OCI-M1 (cell line): ENCODE data around the gene NEGR1.
"Not testable (repeated sequence)": the region's sequence is repeated elsewhere in the genome, so short reads cannot be mapped to it uniquely, and the experiment has no call there.

Source experiments
- DNase-seq: peaks from one replicate; lab custom pipeline; 2025; lab: John Stamatoyannopoulos, UW

The NEGR1 gene

DNA sequence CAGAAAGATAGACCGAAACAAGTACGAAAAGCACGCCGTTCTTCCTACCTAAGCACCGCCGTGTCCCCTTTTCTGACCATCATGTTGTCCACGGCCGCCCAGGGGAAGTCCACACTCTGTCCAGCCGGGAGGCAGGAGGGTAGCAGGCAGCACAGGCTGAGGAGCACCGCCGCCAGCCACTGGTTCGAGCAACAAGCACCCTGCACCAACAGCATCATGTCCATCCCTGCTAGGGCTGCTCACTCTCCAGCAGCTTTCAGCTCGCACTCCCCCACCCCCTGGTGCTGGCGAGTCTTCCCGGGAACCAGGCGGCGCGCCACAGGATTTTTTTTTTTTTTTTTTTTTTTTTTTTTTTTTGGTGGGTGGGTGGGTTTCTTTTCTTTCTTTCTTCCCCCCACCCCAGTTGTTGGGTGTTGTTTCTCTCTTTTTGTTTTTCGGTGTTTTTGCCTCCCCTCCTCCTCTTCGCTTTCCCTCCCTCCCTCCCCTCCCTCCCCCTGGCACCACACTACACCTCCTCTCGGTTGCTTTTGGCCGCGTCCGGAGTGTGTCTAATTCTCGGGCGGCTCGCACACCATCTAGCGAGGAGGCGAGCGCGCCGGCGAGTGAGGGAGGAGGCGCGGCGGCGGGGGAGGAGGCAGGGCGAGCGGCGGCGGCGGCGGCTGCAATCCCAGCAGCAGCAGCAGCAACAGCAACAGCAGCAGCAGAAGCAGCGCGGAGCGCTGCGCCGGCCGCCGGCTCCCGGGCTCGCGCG is at the start of gene NEGR1:
NEGR1 (minus strand) TSS at position 269 of the 751 bp plus-strand sequence.
- peak; percentile 88 for DNase-seq

DNA sequence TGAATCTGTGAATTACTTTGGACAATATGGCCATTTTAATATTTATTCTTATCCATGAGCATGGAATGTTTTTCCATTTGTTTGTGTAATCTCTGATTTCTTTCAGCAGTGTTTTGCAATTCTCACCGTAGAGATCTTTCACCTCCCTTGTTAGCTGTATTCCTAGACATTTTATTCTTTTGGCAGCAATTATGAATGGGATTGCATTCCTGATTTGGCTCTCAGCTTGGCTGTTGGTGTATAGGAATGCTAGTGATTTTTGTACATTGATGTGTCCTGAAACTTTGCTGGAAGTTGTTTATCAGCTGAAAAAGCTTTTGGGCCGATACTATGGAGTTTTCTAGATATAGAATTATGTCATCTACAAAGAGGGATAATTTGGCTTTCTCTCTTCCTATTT is 44.2 kb upstream of the NEGR1 start:
- DNase-seq = no peak

DNA sequence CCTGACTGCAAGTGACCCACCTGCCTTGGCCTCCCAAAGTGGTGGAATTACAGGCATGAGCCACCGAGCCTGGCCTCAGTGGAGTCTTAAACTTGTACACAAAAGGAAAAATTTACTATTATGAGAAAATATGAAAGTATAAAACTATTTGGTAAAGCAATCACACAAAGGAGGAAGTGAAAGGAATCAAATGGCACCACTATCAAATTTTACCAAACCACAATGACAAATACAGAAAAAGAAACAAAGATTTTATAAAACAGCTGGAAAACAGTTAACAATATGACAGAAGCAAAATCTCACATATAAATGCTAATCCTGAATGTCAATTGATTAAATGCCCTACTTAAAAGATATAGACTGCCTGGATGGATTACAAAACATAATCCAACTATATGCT is 42.1 kb upstream of the NEGR1 start:
- DNase-seq = no peak

DNA sequence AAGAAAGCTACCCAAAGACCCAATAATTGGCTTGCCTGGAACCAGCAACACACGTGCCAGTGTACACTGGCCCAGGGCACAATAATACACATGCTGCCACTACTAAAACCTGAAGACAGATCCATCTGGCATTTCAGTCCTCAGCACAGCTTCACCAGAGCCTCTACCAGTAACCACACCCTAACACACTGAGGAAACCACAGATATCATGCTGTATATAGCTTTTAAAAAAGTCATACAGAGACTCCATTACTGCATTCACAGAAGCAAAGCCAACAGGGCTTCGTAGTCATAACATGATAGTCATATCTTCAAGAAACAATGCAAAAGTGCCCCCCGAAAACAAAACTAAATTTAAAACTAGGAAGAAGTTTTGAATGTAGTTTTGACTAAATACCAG is 40.6 kb upstream of the NEGR1 start:
- DNase-seq = no peak

DNA sequence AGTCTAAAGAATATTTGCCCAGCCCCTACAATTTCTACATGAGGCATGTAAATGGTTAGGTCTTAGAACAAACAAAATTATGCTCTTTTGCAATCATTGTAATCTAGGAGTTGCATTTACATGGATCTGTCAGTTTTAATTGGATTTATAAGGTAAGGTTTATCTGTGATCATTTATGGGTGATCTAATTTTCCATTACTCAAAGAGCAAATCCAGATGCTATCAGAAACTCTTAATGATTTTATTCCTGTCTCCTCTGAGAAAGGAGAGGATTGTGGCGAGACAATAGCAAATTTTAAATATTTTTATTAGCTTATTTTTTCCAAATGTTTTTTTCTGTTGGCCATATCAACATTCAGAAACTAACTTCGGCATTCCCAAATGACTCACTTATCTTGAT is 14.2 kb upstream of the NEGR1 start:
- DNase-seq = no peak

DNA sequence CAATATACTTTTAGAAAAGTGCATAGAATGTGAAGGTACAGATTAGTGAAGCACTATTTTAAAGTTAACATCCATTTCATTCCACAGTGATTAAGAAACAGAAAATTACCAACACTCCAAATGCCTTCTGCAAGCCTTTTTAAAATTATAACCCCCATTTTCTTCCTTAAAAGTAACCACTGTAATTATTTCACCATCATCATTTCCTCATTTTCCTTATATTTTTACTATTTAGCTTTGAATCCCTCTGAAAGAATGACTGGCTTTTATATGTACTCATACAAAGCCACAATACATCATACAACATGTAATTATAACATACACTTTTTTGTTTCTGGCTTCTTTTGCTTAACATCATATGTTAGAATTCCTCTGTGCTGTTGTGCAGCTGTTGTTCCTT is 6.5 kb upstream of the NEGR1 start:
- no peak for DNase-seq

DNA sequence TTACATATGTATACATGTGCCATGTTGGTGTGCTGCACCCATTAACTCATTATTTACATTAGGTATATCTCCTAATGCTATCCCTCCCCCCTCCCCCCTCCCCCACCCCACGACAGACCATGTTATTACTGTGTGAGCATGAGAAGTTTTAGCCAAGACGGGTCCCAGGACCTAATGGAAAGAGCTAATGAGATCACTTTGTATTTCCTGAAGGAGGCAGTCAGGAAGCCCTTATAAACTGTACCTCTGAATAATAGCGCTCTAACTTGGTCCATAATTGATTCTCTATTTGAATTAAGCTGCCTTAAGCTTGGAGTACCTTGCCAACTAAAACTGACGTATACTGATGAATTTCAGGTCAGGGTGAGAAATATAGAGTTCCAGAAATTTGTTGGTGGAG is 4.1 kb upstream of the NEGR1 start:
- no peak for DNase-seq

DNA sequence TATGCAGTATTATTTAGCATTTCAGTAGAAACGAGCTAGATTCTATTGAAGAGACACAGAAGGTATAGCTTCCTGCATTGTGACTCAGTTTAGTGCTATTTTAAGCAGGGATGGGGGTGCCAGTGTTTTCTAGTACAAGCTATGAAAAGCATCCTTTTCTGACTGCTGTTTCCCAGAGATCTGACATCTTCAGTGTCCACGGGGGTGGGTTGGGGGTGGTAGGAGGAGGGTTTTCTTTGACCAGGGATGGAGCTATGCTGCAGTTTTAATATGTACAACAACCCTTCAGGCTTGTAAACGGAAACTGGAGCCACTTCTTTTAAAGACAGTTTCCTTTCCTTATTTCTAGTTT is 2.7 kb upstream of the NEGR1 start:
- DNase-seq = no peak

DNA sequence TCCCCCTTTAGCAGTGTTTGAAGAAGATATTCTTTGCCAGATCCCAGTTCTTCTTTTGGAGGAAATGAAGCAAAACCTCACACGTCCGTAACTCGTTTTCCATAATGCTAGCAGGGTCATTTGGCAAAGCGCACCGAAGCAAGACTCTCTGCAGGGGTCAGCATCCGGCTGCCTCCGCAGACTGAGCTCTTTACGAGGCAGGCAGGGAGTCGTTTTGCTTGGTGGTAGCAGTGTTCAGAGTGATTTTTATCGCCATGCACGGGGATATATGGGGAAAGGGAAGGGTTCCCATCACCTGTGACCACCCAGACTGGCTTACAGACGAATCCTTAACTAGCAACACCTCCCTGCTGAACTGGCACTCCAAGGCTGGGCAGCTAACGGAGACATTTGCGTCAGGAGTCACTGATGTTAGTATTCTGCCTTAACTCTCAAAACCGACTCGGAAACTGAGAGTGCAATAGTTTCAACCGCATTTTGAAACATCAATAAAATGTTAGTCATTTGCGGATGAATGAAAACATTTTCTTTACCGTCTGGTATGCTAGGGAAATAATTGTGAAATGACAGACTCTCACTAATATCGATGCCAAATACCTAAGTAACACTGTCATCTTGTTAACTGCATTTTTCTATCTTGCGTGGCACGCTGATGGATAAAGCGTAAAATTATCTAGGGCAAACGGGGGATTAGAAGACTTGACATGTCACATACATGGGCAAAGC is 2.2 kb upstream of the NEGR1 start:
- DNase-seq = peak; percentile 58

DNA sequence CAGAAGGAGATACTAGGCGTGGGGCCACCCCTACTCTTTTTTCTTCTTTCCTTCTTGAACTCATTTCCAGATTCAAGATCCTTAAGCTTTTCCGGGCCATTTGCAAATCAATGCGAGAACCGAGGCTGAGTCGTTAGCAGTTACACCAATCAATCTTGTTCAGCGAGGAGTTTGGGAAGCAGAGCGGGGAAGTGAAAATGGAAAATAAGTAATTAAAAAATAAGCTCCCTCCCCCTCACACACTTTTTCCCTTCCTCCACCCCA is 1.7 kb upstream of the NEGR1 start:
- DNase-seq = peak; percentile 68

DNA sequence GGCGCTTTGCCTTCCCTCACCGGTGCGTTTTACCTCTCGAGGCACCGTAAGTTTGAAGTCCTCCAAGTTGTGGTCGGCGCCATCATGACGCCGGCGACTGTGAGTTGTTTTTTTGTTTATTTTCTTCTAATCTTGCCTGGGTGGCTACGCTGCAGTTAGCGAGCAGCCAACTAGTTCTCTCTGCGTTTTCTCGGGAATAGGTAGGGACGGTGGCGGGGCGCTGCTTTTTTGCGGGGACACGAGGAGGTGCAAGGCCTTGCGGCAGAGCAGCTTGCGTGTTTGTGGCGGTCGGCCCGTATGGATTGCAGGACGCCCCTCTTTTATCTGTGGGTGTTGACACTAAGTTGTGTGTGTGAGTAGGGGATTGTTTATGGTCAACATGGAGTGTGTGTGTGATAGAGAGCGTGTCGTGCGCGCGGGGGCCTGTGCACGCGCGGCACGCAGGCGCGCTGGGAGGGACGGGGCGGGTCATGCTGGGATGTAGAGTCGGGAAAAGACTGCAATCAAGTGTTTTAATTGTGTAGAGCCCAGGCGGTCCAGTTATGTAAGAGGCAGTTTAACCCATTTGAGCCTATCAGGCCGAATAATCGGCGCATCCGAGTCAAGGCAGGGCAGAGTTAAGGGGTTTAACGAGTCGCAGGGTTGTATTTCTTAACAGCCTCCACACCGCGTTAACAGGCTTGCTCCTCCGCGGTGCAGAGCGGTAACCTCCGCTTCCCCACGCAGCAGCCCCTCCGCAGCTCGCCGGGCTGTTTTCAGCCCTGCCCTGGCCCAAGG is 1.2 kb upstream of the NEGR1 start:
- DNase-seq = peak; percentile 71

DNA sequence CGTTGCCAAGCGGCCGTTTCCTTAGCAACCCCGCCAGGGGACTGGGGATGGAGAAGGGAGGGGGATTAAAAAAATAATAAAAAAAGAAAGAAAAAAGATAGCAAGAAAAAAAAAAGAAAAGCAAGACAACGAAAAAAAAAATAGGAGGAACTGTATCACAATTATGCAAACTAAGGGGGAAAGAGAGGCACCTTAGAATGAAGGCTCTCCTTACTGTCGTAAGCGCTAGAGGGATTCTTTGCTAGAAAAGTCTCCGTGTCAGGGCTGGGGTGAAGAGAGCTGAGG is 625 bp upstream of the NEGR1 start:
- no peak for DNase-seq

DNA sequence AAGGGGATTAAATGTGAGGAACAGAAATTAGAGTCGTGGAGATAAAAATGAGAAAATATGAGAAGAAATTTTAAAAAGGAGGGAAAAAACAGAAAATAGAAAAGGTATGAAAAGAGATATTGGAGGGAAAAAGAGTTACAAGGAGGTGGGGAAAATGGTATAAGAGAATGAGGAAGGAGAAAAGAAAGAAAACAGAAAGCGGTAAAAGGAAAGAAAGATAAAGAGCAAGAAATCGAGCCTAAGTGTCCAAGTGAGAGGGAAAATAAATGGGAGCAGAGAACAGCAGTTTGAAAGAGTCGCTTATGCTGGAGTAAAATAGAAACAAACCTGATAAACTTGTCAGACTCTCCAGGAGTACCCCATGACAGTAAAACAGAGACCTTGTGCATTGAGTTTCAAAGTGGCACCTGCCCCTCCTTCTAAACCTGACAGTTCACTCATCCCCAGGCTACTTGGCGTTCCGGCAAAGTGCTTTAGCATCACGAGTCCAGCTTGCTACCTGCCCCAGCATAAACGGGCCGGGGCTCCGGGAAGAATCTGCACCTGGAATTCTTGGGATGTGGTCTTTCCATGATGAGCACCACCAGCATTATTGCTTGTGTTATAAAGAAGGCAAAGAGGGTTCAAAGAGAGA is 585 bp downstream of the NEGR1 start:
- peak; percentile 47 for DNase-seq

DNA sequence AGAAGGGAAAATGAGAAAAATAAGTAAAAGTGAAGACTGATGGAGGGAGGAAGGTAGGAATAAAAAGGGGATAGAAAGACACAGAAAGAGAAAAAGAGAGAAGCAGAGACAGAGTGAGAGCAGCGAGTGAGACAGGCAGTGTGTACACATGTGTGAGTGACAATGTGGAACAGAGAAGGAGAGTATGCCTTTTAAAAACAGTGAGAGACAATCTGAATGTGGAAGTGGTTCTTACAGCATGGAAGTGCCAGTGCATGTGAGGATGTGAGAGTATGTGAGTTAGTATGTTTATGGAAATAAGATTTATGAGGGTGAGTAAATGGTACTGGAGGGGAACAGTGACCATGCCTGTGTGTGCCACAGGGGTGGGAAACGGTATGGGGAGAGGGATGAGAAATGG is 1.2 kb downstream of the NEGR1 start:
- DNase-seq = peak; percentile 22

DNA sequence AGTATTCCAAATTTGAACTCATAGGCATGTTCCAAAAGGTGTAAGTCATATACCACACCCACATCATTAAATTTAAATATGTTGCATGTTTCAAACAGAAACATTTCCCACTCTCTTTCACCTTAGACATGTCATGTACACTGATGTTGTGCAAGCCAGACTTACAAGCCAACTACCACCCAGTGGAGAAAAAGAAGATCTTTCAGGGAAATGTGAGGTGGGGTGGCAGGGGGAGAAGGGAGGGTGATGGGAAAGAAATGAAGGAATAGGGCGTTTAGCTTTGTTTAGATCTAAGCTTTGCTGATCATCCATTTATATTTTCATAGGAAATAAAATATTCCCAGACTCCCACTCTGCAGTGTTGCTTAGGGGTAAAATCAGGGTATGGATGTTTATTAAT is 1.6 kb downstream of the NEGR1 start:
- DNase-seq = no peak

DNA sequence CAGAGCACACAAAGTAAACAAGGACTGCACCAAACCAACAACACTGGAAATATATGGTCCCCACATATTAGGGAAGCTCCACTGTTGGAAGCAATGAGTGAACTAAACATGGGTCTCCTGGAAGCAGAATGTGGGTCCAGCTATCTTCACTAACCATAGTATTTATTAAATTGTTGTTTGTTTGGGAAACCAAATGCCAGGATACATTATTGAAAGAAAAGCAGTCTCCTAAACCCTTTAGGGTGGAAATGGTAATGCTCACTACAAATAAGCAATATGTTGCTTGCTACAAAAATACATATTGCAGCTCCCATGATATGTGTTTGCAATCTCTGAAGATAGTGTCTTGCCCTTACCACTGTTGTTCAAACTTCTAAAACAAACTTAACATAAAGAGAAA is 2.2 kb downstream of the NEGR1 start:
- no peak for DNase-seq

DNA sequence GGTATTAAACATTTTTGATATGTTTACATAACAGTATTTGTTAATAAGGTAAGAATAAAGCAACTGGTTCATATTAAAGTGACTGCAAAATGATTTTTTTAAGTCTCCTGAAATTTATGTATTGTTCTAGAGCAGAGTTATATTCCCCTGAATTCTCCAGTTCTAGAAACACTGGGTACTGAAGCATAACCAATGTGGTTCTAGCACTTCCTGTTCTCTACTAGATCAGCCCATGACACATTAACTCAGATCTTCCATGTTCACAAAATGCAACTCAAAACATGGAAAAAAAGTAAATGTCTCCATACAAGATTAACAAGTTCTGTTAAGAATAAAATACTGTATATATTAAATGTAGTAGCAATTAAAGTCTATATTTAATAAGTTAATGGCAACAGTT is 3.9 kb downstream of the NEGR1 start:
- DNase-seq = peak; percentile 9

DNA sequence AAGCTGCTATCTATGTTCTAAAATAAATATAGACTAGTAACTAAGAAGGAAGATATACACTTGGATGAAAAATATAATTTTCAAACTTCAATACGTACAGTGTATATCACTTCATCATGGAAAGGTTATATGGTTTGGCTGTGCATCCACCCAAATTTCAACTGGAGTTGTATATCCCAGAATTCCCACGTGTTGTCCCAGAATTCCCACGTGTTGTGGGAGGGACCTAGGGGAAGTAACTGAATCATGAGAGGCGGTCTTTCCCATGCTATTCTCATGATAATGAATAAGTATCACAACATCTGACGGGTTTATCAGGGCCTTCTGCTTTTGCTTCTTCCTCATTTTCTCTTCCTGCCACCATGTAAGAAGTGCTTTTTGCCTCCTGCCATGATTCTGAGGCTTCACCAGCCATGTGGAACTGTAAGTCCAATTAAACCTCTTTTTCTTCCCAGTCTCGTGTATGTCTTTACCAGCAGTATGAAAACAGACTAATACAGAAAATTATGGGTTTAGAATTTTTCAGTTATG is 10.7 kb downstream of the NEGR1 start:
- DNase-seq = peak; percentile 42

DNA sequence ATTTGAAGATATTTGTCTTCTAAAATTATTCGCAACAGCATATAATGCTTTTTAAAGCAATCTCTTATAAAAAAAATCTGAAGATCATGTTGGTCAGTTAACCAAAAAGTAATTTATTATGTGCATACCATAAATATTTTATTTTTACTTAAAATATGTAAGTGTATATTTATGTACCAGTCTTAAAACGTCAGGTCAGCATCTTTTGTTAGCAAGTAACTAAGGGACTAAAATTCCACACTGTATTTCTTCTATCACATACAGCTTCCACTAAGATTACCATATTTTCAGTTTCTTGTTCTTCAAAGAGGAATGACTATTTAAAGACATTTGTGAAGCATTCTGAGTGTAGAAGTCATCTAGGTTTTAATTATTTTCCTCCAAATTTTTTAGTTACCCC is 19.6 kb downstream of the NEGR1 start:
- DNase-seq = no peak

DNA sequence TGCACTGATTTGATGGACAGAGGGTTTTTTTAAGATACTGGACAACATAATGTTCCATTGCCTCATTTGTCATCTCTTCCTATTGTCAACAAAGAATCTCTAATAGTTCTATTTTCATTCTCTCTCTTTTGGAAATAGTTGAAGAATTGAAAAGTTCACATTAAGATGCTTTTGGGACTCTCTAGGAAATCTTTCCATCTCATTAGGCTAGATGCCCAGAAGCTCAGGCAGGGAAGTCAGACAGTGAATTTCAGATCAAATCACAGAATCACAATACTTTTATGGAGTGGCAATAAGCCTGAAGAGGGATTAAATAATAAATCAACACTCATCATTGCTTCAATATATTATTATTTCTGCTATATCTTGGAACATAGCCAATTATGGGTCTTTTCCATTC is 29.2 kb downstream of the NEGR1 start:
- DNase-seq = no peak

DNA sequence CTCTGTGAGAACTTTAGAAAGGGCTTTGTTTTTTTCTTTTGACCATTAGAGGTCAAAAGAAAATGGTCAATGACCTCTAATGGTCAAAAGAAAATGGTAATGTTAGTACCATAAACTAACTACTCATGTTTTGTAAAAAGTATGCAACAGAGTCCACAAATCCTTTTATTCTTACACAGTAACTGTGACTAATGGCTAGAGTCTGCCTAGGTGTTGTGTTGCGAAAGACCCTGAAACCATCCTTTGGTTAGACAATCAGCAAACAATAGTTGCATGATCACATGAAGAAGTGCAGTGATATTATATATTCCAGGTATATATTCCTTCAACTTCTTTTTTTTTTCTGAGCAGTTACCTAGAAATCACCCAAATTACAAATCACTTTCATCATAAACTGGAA is 40.9 kb downstream of the NEGR1 start:
- no peak for DNase-seq

DNA sequence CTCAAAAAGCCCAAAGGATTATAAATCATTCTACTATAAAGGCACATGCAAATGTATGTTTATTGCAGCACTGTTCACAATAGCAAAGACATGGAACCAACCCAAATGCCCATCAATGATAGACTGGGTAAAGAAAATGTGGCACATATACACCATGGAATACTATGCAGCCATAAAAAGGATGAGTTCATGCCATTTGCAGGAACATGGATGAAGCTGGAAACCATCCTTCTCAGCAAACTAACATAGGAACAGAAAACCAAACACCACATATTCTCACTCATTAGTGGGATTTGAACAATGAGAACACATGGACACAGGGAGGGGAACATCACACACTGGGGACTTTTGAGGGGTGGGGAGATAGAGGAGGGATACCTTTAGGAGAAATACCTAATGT is 46.4 kb downstream of the NEGR1 start:
- not testable (repeated sequence) for DNase-seq

DNA sequence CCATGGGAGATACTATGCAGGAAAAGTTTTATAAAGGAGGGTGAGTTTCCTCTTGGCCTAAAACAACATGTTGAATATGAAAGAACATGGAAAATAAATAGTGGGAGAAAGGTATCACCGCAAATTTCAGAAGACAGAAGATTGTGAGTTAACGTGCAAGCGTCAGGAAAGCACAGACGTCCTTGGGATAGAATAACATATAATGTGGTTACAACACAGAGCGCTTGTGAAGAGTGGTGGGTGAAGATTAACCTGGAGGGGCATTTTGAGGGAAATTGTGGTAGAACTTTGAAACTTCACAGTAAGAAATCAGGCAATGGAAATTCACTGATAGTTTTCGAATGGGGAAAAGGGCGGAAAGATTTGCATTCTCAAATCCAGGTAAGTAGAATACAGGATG is 47.3 kb downstream of the NEGR1 start:
- DNase-seq = no peak
